HG02571 (cell line): Measurements from ENCODE around the gene ASIC2.

Experiments
- ATAC-seq: cut with Tn5 transposase; IDR thresholded peaks from one replicate; pipeline ENCODE4 v1.9.1; 2021; ENCODE audit warnings: mild to moderate bottlenecking, moderate library complexity; ENCODE audit not compliant: unreplicated experiment

Gene ASIC2

DNA sequence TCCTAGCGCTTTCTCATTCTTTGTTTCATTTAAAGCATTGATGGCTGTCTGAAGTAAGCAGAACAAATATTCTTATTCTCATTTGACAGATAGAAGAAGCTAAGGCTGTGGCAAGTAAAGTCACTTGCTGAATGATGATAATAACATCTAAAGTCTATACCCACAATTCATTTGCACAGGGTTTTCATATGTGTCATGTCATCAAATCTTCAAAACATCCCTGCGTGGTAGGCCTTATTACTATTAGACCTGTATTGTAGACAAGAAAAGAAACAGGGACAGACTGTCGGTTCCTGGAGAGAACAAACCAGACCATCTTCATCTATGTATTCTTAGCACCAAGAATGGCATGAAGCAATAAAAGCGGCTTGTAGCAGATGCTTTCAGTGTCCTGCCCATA, 85.9 kb downstream of the ASIC2 start:
- no peak for ATAC-seq

DNA sequence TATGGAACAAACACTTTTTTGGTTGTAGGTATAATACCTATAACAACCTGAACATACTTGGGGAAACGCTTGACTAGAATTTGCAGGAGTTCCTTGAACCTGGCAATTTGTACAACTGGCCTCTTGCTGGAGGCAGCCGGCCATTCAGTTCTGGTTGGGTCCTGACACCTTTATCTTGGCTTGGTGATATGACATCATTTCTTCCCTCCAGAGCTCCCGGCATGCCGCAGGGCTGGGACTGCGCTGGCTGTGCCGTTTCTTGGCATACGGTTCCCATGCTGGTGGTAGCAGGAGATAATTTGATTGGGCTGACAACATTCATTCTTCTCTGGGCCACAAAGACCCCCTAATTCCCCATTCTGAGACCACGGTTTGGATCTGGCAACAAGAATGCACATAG, 87.5 kb downstream of the ASIC2 start:
- ATAC-seq, result no peak

DNA sequence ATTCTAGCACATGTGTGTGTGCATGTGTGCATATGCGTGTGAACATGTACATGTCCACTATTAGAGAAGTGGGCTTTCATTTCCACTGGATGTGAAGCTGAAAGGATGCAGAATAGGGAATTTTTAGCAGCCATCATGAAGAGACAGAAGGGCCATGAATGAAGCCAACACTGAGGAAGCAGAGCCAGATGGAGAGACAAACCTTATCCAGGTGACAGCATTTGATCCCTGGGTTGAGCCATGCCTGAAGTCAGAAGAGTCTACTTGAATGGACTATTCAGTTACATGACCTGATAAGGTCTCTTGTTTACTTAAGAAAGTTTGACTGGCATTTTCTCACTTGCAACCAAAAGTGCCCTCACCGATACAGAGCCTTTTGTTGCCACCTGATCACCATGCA, 88.4 kb downstream of the ASIC2 start:
- ATAC-seq, result no peak

DNA sequence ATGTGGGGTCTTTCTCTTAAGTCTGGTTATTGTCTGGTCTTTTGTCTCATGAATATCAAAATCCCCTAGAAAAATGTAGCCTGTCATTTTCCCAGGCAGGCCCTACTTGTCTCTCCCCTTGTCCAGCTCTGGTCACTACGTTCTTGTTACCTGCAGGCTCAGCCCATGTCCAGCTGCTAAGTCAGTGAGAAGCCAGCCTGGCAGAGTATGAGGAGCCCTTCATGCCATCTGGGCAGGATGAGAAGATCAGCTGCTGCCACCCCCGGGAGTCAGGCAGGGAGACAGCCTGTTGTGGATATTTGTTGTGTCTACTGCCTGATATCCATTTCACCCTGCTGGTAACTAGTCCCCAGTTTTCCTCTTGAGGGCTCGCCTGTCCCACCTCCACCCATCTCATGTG, 88.9 kb downstream of the ASIC2 start:
- no peak for ATAC-seq

DNA sequence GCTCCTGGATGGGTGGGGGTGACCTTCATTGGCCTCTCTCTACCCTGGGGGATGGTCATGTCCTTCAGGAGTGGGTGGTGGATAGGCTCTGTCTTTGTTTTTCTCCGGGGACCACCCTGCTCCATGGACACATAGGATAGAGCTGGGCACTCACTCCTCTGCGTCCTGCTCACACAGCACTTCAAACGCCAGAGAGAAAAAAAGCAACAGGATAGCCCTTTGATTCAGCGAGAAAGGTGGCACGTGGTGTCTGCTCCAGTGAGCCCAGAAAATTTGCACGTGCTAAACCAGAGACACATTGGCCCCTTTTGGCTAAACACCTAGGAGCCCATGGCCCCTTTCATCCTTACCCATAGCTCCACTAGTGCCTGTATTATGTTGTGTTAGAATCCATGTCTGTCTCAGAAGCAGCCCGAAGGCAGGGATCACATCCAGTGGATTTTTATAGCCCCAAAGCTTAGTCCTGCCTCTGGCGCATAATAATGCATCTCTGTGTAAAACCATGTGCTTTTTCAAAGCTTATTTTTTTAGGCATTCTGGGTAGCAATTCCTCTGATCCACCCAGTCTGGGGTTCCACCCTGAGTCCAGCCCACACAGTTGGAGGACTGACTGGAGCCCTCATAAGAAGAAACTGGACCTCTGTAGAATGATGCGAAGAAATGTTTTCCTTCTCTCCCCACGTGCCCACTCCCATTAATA, 90.1 kb downstream of the ASIC2 start:
- ATAC-seq, result no peak

DNA sequence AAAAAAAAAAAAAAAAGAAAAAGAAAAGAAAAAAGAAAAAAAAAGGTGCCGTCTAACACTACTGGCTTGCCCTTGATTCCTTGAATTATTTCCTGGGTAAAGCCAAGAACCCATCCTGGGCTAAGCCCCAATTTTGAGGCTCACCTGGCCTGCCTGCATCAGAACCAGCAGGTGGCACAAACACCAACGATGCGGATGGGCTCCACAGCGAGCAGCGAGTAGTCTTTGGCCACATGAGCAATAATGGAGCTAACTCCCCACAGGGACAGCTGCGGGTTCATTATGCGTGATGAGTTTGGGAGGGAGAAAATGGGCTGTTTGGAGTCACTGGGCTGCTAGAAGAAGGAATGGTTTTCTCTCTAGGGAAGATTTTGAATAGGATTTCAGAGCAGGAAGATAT, 91.1 kb downstream of the ASIC2 start:
- no peak for ATAC-seq

DNA sequence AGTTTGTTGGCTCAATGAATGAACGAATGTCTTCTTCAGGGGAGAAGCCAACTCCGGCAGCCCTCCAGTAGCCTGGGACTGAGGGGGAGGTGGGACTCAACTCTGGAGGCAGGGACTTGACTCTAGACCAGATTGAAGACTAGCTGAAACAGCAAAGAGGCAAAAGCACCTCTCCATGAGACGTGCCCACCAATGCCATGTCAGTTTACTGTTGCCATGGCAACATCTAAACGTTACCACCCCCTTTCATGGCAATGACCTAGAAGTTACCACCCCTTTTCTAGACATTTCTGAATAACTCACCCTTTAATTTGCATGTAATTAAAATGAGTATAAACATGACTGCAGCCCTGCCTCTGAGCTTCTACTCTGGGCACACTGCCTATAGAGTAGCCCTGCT, 91.8 kb downstream of the ASIC2 start:
- ATAC-seq, result no peak

DNA sequence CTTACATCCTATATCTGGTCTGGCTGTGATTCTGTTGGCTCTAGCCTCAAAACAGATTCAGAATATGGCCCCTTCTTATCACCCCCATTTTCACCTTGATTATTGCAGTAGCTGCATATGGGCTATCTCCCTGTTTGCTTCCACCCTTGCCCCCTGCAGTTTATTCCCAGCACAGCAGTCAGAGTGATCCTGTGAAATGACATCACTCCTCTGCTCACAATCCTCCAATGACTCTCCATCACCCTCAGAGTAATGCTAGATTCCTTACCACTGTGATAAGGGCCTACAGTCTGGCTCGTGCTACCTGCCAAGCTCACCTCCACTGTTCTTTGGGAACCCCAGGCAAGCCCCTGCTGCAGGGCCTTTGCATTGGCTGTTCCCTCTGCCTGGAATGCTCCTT, 92.5 kb downstream of the ASIC2 start:
- ATAC-seq, result no peak

DNA sequence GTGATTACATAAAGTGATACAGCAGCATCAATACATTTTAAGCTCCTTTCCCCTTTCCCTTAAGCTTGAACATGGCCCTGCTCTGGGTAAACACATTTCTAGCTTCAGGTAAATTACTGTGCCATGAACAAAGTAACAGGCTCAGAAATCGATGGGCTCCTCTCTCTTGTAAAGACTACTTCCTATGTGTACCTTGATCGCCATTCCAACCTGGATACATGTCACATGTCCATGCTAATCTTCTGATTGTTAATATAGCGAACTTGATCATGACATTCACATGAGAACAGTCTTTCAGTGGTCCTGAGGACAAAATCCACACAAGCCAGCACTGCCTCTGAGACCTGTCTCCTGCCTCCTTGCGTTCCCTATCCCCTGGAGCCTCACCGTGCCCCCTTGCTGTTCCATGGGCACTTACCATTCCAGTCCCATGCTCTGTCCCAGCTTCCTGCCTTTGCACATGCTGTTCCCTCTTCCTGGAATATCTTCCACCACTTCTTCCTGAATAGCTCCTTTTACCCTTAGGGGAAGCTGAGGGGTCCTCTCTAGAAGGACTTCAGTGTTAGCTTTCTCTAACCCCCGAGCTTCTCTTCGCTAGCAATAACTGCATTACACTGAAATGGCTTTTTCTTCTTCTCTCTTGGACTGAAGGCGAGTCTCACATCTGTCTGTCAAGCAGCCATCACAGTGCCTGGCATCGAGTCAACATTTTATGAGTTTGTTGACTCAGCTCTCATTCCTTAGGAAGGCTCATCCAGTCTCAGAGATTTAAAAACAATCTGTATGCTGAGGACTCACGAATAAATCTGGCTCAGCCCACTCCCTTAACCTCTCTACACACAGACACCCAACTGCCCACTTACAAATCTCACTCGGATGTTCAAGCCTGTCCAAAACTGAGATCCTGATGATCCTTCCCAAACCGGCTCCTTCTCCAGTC, 93.3 kb downstream of the ASIC2 start:
- ATAC-seq, result no peak

DNA sequence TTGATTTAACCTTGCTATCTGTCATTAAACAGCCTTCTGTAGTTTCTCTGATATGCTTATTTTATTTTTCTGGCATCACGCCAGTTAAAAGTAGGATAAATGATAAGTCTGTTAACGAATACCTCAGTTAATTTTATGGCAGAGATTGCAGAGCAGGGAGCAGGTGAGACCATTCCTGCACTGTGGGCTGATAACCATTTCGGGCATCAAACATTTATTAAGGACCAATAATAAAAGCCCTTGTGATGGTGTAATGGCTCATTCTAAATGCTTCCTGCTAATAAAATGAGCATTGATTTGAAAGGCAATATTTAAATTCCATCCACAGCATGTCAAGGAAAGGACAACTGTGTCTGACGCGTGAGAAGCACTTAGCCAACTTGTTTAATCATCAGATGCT, 94.1 kb downstream of the ASIC2 start:
- ATAC-seq, result no peak

DNA sequence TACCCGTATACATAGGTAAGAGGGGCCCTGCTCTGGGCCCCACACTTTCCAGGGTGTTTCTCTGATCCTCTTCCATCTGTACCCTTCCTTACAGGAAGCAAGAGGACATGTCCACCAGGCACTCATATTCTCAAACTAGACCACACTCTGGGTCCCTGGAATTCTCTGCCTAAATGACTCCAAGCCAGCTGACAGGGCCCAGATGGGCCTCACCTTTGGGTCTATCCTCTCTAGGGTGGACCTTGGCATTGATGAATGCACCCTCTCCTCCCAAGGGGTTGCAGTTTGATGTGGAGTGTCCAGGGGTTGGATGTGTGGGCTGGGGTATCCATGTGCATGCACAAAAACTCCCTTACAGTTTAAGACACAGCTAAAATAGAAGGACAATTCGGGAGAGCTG, 95.8 kb downstream of the ASIC2 start:
- no peak for ATAC-seq

DNA sequence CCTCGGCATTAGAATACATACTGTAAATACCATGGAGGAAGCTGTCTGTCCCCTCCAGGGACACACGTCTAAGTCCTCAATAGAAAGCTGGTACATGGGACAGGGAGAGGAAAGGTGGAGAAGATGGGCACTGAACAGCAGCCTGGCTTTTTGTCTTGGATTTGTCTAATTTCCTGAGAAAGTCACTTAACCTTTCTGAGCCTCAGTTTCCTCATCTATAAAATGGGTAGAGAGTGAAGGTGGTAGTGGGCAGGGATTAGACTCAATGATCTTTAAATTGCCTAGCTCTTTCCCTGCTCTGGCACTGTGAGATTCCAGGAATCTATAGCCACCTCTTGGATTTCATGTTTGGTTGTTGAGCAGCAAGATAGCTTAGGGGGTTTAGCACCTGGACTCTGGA, 96.2 kb downstream of the ASIC2 start:
- ATAC-seq, result no peak

DNA sequence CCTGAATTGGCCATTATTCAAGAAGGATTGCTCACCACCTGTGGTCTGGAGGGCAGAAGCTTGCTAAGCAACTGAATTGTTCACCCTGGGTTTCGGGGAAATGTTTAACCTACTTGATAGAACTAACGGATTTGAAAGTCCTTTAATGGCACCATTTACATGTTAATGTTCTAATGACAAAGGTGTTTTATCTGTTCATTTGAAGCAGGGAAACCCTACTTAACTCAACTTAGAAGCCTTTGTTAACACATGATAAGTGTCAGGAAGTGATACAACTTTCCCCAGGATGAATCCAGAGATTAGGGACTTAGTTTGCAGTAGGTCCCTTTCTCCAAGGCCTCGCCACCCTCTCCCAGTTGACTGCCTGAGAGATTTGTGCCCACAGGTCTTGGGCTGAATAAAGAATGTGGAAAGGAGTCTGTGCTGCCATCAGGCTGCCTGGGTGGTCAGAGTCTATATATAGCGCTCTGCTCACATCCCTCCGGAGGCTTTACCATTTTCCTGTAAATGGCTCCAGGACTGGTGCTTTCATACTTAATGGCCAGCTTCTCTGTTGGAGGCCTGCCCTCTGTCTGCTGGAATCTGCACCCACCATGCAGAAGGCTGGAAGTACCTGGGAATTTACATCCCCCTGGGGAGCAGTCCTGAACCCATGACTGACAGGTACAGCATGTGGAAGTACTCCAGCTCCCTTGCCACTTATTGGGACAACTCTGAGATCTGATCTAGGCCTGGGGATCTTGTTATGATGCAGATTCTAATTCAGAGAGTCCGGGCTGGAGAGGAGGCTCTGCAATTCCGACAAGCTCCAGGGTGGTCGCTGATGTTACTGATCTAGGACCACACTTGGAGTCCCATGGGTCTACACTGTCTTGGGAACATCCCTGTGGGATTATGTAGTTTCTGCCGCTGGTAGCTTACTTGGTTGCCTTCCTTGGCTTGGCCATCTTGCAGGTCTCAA, 99.9 kb downstream of the ASIC2 start:
- ATAC-seq, result no peak

DNA sequence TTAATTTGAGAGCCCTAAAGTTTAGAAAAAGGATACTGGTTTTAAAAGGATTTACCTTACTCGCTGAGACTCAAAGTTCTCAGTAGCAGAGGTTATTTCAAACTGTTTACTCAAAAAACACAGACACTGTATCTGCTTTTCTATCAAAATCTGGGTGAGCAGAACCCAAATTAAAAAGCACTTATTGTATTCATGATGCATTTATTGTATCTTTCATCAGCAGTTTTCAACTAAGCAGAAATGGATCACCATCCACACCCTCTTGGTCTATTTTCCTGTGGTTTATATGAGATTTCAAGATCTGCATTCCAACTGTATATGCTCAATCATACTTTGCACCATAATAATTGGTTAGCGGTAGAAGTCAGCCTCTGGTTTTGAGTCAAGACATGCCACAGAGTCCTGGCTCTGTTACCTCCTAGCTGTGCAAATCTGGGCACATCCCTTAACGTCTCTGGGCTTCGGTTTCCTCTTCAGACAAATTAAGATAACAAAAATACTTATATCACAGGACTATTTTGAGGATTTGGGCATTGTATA, 109.5 kb downstream of the ASIC2 start:
- ATAC-seq, result no peak

DNA sequence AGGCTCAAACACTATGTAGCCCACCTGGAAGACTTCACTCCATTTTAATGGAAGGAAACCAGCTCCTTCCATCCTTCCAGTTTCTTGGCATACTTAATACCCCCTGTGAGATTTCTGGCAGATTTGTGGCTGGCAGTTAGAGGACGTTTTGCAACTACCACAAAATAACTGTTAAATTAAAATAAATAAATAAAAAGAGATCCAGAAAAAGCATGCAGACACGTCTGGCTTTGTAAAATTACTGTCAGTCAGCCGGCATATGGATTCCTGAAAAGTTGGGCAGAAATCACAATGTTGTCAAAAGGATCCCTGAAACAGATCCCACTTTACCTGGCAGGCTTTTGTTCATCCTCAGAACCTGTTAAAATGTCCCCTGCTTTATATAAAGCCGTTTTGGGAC, 113.9 kb downstream of the ASIC2 start:
- no peak for ATAC-seq

DNA sequence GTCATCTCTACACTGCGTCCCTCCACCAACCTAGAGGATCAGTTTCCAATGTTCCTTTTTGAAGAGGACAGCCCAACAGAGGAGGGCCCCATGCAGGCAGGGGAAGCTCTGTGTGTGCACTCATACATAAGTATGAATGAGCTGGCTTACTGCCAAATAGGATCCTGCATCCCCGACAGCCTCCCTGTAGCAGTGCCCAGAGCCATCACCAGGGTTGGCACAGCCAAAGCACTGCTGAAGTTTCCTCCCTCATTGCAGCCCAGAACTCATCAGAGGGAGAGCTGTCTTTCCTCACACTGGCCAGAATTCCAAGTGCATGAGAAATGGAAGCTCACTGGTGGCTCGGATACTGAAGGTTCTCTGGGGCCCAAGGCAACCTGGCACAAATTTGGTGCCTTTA, 114.4 kb downstream of the ASIC2 start:
- ATAC-seq, result no peak

DNA sequence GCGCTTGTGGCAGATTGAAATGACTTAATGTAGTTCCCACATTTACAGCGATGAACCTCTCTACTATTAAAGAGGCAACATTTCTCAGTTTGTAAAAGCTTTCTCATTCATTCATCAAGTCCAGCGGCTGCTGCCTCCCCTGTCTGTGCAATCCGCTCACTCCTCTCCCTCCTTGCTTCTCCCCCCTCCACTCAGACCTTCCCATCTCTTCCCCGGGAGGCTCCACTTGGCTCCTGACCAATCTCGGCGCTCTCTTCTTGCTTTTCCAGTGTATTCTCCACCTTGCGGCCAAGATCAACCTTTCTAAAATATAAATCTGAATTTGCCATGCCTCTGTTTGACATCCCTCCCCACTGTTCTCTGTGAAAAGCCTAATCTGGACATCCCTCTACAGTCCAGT, 117.5 kb downstream of the ASIC2 start:
- ATAC-seq, result no peak

DNA sequence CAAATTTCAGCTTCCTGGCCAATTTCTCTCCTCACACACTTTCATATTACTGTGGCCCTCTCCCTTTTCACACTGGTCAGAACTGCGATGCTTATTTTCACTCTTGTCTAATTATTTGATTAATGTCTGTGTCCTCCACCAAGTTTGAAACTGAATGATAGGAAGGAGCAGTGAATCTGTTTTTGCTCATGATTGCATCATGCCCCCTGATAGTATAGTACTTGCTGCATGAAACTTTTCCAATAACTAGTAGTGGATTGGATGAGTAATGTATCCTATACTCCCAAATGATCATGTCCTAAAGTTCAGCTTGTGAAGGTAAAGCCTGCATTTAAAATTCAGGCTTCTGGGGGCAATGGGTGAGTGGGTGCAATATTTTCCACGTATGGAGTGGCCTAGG, 121.2 kb downstream of the ASIC2 start:
- no peak for ATAC-seq

DNA sequence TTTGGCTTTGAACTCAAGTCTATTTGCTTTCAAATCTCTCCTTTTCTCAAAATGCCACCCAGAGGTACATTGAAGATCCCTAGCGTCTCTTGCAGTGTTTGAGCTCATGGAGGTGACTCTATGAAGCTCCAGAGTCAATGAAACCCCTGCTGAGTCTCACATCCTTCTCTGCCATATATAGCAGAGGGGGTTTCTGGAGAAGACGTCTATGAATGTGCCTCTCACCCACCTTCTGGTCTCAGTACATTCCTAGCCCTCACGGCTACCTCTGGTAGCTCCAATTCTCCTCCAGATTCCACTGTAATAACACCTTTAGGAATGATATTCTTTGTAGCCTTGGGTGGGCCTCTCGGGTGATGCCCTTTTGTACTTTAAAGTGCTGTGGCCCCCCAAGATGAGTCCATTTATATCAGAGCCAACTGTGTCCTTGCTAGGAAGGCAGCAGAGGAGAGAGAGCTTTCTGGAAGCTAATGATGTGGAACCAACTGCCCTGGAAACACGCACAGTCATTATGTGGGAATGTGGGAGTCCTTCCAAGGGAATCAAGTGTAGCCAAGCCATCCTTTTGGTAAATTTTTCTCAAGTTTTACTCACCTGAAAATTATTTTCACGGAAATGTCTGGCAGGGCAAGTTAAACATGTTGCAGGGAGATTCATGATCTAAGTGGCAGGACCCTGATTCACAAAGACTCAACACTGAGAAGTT, 123.4 kb downstream of the ASIC2 start:
- no peak for ATAC-seq

DNA sequence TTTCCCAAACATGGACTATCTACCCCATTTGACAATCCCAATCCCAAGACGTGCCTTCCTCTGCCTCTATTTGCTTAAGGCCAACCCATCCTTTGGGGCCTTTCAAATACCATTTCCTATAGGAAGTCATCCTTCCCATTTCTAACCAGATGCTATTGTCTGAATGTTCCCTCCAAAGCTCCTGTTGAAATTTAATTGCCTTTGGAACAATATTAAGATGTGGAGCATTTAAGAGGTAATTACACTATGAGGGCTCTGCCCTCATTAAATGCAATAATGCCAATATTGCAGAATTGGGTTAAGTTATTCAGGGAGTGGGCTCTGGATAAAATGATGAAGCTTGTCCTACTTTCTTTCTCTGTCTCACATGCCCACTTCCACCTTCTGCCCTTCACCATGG, 125.4 kb downstream of the ASIC2 start:
- ATAC-seq, result no peak
